Osteoblast (primary cell): ENCODE data around the gene GPR26. TPM values are rescaled to one million over a fixed set of nuclear protein-coding genes. Genes with fewer than 3 reads are reported as not detected.

Experiments used
- DNase-seq: peaks from one replicate; pipeline ENCODE4 v3.0.0; 2011; ENCODE audit warnings: low spot score, mixed read lengths; ENCODE audit not compliant: insufficient read length; ENCODE audit errors: missing footprints
- H2AFZ ChIP-seq: 2 replicates; pipeline ENCODE4 v1.6.0; 2011; ENCODE audit warnings: mild to moderate bottlenecking, low read length
- H3K27ac ChIP-seq: 2 replicates; pipeline ENCODE4 v1.5.1; 2011; ENCODE audit warnings: mild to moderate bottlenecking, low read depth, low read length, moderate library complexity
- H3K27me3 ChIP-seq: 2 replicates; pipeline ENCODE4 v1.6.0; 2012; ENCODE audit warnings: mild to moderate bottlenecking, control low read depth, inconsistent platforms, low read length, moderate library complexity; ENCODE audit not compliant: insufficient read depth
- H3K36me3 ChIP-seq: 2 replicates; pipeline ENCODE4 v1.5.1; 2011; ENCODE audit warnings: mild to moderate bottlenecking, low read length, control low read depth, moderate library complexity; ENCODE audit not compliant: insufficient read depth
- H3K4me1 ChIP-seq: 2 replicates; pipeline ENCODE4 v1.5.1; 2011; ENCODE audit warnings: mild to moderate bottlenecking, low read length, control low read depth, moderate library complexity; ENCODE audit not compliant: insufficient read depth
- H3K4me2 ChIP-seq: 2 replicates; pipeline ENCODE4 v1.6.0; 2011; ENCODE audit warnings: mild to moderate bottlenecking, low read length; ENCODE audit not compliant: insufficient read depth
- H3K4me3 ChIP-seq: fragments of 200-600 bp; sonication (generic); 3 replicates; pipeline ENCODE4 v1.5.1; 2012; ENCODE audit warnings: mild to moderate bottlenecking, low read length, inconsistent platforms; ENCODE audit not compliant: insufficient read depth
- H3K79me2 ChIP-seq: 2 replicates; pipeline ENCODE4 v1.6.0; 2012; ENCODE audit warnings: mild to moderate bottlenecking, low read length, control low read depth, inconsistent platforms; ENCODE audit not compliant: insufficient read depth
- H3K9me3 ChIP-seq: 2 replicates; pipeline ENCODE4 v1.5.1; 2011; ENCODE audit warnings: low read depth, low read length, control low read depth
- H4K20me1 ChIP-seq: 2 replicates; pipeline ENCODE4 v1.6.0; 2012; ENCODE audit warnings: mild to moderate bottlenecking, low read length, control low read depth; ENCODE audit not compliant: insufficient read depth
- total RNA-seq: library from RNA; depleted of rRNA; stranded (reverse); fragments of >200 nt; gene quantifications from 2 replicates; pipeline ENCODE4 v1.2.3, GENCODE V29; 2012
- TF ChIP-seq, protein P1 (sequence below): IDR thresholded peaks from 2 replicates; pipeline ENCODE4 v1.5.1; 2011; ENCODE audit warnings: mild to moderate bottlenecking, low read depth, low read length, moderate library complexity; ENCODE audit errors: extremely low read depth

GPR26 gene
- total RNA-seq, 1 donor, result not detected

DNA sequence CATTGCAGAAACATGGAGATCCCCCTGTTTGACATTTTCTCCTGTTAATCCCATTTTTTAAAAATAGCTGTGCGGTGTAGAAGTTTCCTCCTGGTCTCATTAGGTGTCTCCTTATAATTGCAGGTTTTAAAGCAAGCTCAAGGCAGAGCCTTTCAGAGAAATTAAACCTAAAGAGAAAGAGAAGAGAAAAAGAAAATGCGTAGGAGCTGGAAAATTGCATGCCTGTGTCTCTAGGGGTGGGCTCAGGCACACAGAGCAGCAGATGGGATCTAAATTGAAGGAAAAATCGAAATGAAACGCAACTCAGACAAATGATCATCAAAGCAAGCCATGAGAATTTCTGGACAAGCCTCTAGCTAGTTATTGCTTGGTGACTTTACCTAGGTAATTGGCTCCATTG is 40.1 kb downstream of the GPR26 start:
- Histone ChIP-seq H3K27me3 (no peaks in the 10 kb centered on the region), H3K27ac (no peak overlapping the region), H3K79me2 (no peaks in the 10 kb centered on the region), H3K9me3 (no peaks in the 10 kb centered on the region), H4K20me1 (no peaks in the 10 kb centered on the region), H3K4me3 (no peak overlapping the region), H3K4me2 (no peak overlapping the region), H3K36me3 (no peaks in the 10 kb centered on the region), H2AFZ (no peak overlapping the region), H3K4me1 (no peaks in the 10 kb centered on the region)
- DNase-seq, result no peak
- TF ChIP-seq, protein P1, sequence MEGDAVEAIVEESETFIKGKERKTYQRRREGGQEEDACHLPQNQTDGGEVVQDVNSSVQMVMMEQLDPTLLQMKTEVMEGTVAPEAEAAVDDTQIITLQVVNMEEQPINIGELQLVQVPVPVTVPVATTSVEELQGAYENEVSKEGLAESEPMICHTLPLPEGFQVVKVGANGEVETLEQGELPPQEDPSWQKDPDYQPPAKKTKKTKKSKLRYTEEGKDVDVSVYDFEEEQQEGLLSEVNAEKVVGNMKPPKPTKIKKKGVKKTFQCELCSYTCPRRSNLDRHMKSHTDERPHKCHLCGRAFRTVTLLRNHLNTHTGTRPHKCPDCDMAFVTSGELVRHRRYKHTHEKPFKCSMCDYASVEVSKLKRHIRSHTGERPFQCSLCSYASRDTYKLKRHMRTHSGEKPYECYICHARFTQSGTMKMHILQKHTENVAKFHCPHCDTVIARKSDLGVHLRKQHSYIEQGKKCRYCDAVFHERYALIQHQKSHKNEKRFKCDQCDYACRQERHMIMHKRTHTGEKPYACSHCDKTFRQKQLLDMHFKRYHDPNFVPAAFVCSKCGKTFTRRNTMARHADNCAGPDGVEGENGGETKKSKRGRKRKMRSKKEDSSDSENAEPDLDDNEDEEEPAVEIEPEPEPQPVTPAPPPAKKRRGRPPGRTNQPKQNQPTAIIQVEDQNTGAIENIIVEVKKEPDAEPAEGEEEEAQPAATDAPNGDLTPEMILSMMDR, result no peak

DNA sequence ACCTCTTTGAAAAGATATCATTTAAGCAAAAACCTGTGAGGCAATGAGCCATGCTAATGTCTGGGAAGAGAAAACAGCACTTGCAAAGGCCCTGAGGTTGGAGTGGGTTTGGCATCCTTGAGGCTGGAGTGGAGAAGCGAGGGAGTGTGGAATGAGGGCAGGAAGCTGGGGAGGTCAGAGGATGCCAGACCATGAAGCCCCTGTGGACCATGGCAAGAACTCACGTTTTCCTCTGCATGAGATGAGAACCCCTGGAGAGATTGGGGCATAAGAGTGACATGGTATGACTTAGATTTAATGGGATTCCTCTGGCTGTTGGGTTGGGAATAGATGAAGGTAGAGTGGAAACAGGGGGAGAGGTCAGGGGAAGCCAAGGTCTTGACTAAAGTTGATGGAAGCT is 49.4 kb downstream of the GPR26 start:
- H3K4me1 ChIP-seq, result no peaks in the 10 kb centered on the region
- DNase-seq, result no peak
- H3K4me2 ChIP-seq, result no peak overlapping the region
- H2AFZ ChIP-seq, result no peak overlapping the region
- no peaks in the 10 kb centered on the region for H3K27me3 ChIP-seq
- peaks cover 2% of the 10 kb centered on the region for H3K9me3 ChIP-seq
- no peaks in the 10 kb centered on the region for H3K79me2 ChIP-seq
- H3K4me3 ChIP-seq, result no peak overlapping the region
- H4K20me1 ChIP-seq, result no peaks in the 10 kb centered on the region
- no peak overlapping the region for H3K27ac ChIP-seq
- TF ChIP-seq, protein P1, result no peak
- H3K36me3 ChIP-seq, result no peaks in the 10 kb centered on the region

- Histone ChIP-seq H3K4me2 (no peak overlapping the region), H3K4me3 (no peak overlapping the region), H3K4me1 (no peaks in the 10 kb centered on the region), H3K79me2 (no peaks in the 10 kb centered on the region), H4K20me1 (no peaks in the 10 kb centered on the region), H3K9me3 (peaks cover 2% of the 10 kb centered on the region), H3K27me3 (no peaks in the 10 kb centered on the region), H2AFZ (no peak overlapping the region), H3K36me3 (no peaks in the 10 kb centered on the region), H3K27ac (no peak overlapping the region)
- no peak for DNase-seq
- TF ChIP-seq, protein P1, result no peak
These were observed 51.2 kb downstream of the GPR26 start for GRCh38 chr10:123717336-123717735.

DNA sequence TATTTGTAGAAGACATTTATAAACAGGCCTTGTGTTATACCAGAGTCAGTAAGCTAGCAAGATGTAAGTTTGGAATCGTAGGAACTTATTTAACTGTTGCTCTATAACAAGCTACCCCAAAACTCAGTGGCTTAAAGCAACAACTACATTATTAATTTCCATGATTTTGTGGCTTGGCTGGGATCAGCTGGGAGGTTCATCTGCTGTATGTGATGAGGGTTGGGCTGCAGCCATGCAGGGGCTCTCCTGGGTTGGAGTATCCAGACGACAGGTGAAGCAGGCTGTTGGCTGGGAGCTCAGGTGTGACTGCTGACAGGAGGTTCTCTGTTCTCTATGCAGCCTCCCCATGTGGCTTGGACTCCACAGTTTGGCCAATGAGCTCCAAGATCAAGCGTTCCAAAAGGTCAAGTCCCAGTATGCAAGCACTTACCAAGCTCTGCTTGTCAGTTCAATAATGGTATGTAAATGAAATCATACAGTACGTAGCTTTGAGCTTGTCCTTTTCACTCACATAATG is 52.4 kb downstream of the GPR26 start:
- H3K9me3 ChIP-seq, result peaks cover 2% of the 10 kb centered on the region
- H3K4me2 ChIP-seq, result no peak overlapping the region
- DNase-seq, result no peak
- H3K4me1 ChIP-seq, result no peaks in the 10 kb centered on the region
- no peaks in the 10 kb centered on the region for H3K79me2 ChIP-seq
- no peak overlapping the region for H3K4me3 ChIP-seq
- H4K20me1 ChIP-seq, result no peaks in the 10 kb centered on the region
- no peaks in the 10 kb centered on the region for H3K36me3 ChIP-seq
- no peak overlapping the region for H3K27ac ChIP-seq
- H2AFZ ChIP-seq, result no peak overlapping the region
- TF ChIP-seq, protein P1, result no peak
- H3K27me3 ChIP-seq, result no peaks in the 10 kb centered on the region
